A549 (cell line): ENCODE results near the gene CXCL5. TPM values are rescaled to one million over a fixed set of nuclear protein-coding genes. Genes with fewer than 3 reads are reported as not detected.

ENCODE experiments used
- ATAC-seq, 2 experiments: fragments of 200-7000 bp in 1 of 2; fragments of >200 bp in 1 of 2; cut with Nextera tagmentation in 1 of 2; cut with Tn5 transposase in 1 of 2; 3 replicates each; pipeline versions ENCODE4 v1.8.0 to v1.9.1; 2018 to 2020; ENCODE audit warnings: mild to moderate bottlenecking in 1 of 2, moderate library complexity in 1 of 2
- CTCF ChIA-PET: fragments of 300-600 bp; sonication (Branson Sonifier 250); formaldehyde crosslinking; extraction: SDS; loops from one replicate; lab custom pipeline; 2021; ENCODE audit warnings: antibody characterized with exemption, inconsistent platforms; lab: Yijun Ruan, JAX
- POLR2A ChIA-PET: fragments of 350-600 bp; formaldehyde crosslinking; extraction: SDS; loops from one replicate; lab custom pipeline; 2021; ENCODE audit warnings: antibody characterized with exemption, inconsistent platforms; lab: Yijun Ruan, JAX
- DNase-seq, 2 experiments: peaks; one replicate each; pipeline versions ENCODE4 v3.0.0 to v3.0.0-alpha.2; 2011 to 2016; ENCODE audit warnings: low read depth in 1 of 2, low spot score in 1 of 2
- FAIRE-seq: peaks from 2 replicates; lab custom pipeline; 2011; peaks lifted over from hg19 to GRCh38; lab: Jason Lieb, UNC
- H3K27ac ChIP-seq, 2 experiments: fragments of >200 bp; sonication (Bioruptor Twin); formaldehyde crosslinking; 3 replicates each; pipeline ENCODE4 v1.5.1; 2016 to 2017
- H3K4me1 ChIP-seq: fragments of >200 bp; sonication (Bioruptor Twin); formaldehyde crosslinking; 3 replicates; pipeline ENCODE4 v1.6.1; 2016
- H3K4me2 ChIP-seq: fragments of >200 bp; sonication (Bioruptor Twin); formaldehyde crosslinking; 3 replicates; pipeline ENCODE4 v1.6.1; 2016
- H3K4me3 ChIP-seq: fragments of >200 bp; sonication (Bioruptor Twin); formaldehyde crosslinking; 3 replicates; pipeline ENCODE4 v1.5.1; 2016
- H3K9me3 ChIP-seq: fragments of >200 bp; sonication (Bioruptor Twin); formaldehyde crosslinking; 3 replicates; pipeline ENCODE4 v1.6.1; 2016
- ESRRA ChIP-seq: fragments of 150-350 bp; IDR thresholded peaks from 2 replicates; pipeline ENCODE4 v1.6.1; 2014; ENCODE audit warnings: mild to moderate bottlenecking, low read length, borderline replicate concordance
- FOXS1 ChIP-seq: fragments of 250-450 bp; sonication (Bioruptor Pico); IDR thresholded peaks from 2 replicates; pipeline ENCODE4 v1.5.0; 2020; ENCODE audit warnings: mild to moderate bottlenecking, moderate library complexity
- HEYL ChIP-seq: fragments of 250-450 bp; sonication (Bioruptor Pico); IDR thresholded peaks from 2 replicates; pipeline ENCODE4 v1.8.0; 2021; ENCODE audit warnings: mild to moderate bottlenecking, moderate library complexity
- HOXA7 ChIP-seq: fragments of 250-450 bp; sonication (Bioruptor Pico); IDR thresholded peaks from 2 replicates; pipeline ENCODE4 v1.5.0; 2020; ENCODE audit warnings: mild to moderate bottlenecking, moderate library complexity
- HOXB13 ChIP-seq: fragments of 250-450 bp; sonication (Bioruptor Pico); IDR thresholded peaks from 2 replicates; pipeline ENCODE4 v1.5.0; 2020; ENCODE audit warnings: low read depth, mild to moderate bottlenecking, moderate library complexity
- JUNB ChIP-seq: fragments of >200 bp; sonication (Bioruptor Twin); formaldehyde crosslinking; IDR thresholded peaks from 2 replicates; pipeline ENCODE4 v1.6.1; 2016
- MYC ChIP-seq: IDR thresholded peaks from 2 replicates; pipeline ENCODE4 v1.6.1; 2012; ENCODE audit warnings: mild to moderate bottlenecking, inconsistent platforms, low read length, improper control_type of control experiment, borderline replicate concordance
- NR3C1 ChIP-seq: fragments of >200 bp; sonication (Bioruptor Twin); formaldehyde crosslinking; IDR thresholded peaks from 3 replicates; pipeline ENCODE4 v1.6.1; 2017
- POLR2A ChIP-seq: IDR thresholded peaks from 2 replicates; pipeline ENCODE4 v1.6.1; 2012; ENCODE audit warnings: mild to moderate bottlenecking, low read length
- RFX5 ChIP-seq: fragments of 450-650 bp; IDR thresholded peaks from 2 replicates; pipeline ENCODE4 v1.7.1; 2014; ENCODE audit warnings: antibody characterized with exemption, mild to moderate bottlenecking, moderate library complexity
- ZFP36 ChIP-seq: fragments of 450-650 bp; IDR thresholded peaks from 2 replicates; pipeline ENCODE4 v1.6.1; 2014; ENCODE audit warnings: borderline replicate concordance; ENCODE audit not compliant: partially characterized antibody
- WGBS: methylation state at CpG from one replicate; pipeline ENCODE4 v1.1.6; 2017; ENCODE audit errors: missing lambda C conversion rate; 5-methylcytosine and 5-hydroxymethylcytosine counted together
- polyA plus RNA-seq, 4 experiments: library from polyadenylated mRNA; depleted of rRNA in 3 of 4; stranded (reverse); fragments of >200 nt; fragmentation: RNase III in 1 of 4; extraction: RNeasy Plus Mini Kit Qiagen cat#74134 plus additional on column Dnase treatment in 1 of 4; gene quantifications; 2 replicates in 3 of 4; 3 replicates in 1 of 4; pipeline ENCODE4 v1.2.3, GENCODE V29; 2011 to 2017
- TF ChIP-seq, protein P1 (sequence below): fragments of >200 bp; sonication (Bioruptor Twin); formaldehyde crosslinking; IDR thresholded peaks from 3 replicates; pipeline ENCODE4 v1.6.1; 2016
- TF ChIP-seq, protein P2 (sequence below): fragments of 450-650 bp; IDR thresholded peaks from 2 replicates; pipeline ENCODE4 v1.6.1; 2014; ENCODE audit warnings: antibody characterized with exemption
- TF ChIP-seq, protein P3 (sequence below): fragments of 150-350 bp; IDR thresholded peaks from 2 replicates; pipeline ENCODE4 v1.6.1; 2014; ENCODE audit warnings: low read depth, mild to moderate bottlenecking, low read length
- TF ChIP-seq, protein P4 (sequence below): IDR thresholded peaks from 2 replicates; pipeline ENCODE4 v1.6.1; 2012
- TF ChIP-seq, protein P5 (sequence below): fragments of 250-450 bp; sonication (Bioruptor Pico); IDR thresholded peaks from 2 replicates; pipeline ENCODE4 v1.5.0; 2021; ENCODE audit warnings: mild to moderate bottlenecking, moderate library complexity, borderline replicate concordance
- TF ChIP-seq, protein P6 (sequence below): fragments of >200 bp; sonication (Bioruptor Twin); formaldehyde crosslinking; IDR thresholded peaks from 2 replicates; pipeline ENCODE4 v1.6.1; 2016
- TF ChIP-seq, protein P7 (sequence below): fragments of 250-450 bp; sonication (Bioruptor Pico); IDR thresholded peaks from 2 replicates; pipeline ENCODE4 v1.5.0; 2020; ENCODE audit warnings: low read depth, mild to moderate bottlenecking, moderate library complexity

The CXCL5 gene
- polyA plus RNA-seq, 2 of the 4 experiments (the other 2 are of a cell fraction) = 127 to 195 TPM

DNA sequence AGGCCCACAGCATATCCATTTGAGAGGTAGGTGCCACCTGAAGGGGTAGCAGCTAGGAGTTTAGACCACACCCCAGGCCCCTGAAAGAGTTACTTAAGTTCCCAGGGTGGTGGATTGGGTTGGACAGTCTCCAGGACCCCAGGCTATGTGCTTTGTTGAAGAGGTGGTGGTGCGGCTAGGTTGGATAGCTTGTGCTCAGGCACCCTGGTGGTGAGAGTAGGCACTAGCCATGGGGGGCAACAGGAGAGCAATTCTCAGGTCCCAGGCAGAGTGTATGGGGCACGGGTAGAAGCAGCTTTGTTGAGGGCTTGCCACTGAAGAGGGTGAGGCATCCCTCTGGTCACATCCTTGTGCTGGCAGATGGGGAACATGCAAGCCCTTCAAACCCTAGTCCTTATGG, 22.3 kb downstream of the CXCL5 start:
- CTCF ChIA-PET = interaction anchor here (1.1 kb wide), 1 partner anchor 158 kb away, joined by 4 read pairs; no protein-coding TSS in a partner anchor
- 87% methylated on average over 2 of the region's 2 CpGs for WGBS

DNA sequence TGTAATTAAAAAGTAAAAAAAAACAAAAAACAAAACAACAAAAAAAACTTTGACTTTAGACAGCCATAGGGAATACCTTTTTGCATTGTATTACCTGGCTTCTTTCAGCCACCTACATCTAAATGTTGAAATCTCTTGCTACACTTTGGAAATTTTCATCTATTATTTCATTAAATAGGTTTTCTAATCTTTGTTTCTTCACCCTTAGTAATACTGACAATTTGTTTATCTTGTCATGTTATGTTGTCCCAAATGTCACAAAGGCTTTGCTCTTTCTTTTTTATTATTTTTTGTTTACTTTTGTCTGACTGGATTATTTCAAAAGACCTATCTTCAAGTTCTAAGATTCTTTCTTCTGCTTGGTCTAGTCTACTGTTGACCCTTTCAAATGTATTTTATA, 24.1 kb downstream of the CXCL5 start:
- H3K4me1 ChIP-seq = peaks cover 14% of the 10 kb centered on the region
- CTCF ChIA-PET = interaction anchor here (0.9 kb wide), 1 partner anchor 47 kb away, joined by 3 read pairs; no protein-coding TSS in a partner anchor
- TF ChIP-seq HOXB13 (no peak), RFX5 (no peak), FOXS1 (CRISPR knock-in tag) (no peak), HOXA7 (CRISPR knock-in tag) (no peak), JUNB (no peak)
- TF ChIP-seq, protein P1, sequence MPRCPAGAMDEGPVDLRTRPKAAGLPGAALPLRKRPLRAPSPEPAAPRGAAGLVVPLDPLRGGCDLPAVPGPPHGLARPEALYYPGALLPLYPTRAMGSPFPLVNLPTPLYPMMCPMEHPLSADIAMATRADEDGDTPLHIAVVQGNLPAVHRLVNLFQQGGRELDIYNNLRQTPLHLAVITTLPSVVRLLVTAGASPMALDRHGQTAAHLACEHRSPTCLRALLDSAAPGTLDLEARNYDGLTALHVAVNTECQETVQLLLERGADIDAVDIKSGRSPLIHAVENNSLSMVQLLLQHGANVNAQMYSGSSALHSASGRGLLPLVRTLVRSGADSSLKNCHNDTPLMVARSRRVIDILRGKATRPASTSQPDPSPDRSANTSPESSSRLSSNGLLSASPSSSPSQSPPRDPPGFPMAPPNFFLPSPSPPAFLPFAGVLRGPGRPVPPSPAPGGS = no peak
- TF ChIP-seq, protein P2, sequence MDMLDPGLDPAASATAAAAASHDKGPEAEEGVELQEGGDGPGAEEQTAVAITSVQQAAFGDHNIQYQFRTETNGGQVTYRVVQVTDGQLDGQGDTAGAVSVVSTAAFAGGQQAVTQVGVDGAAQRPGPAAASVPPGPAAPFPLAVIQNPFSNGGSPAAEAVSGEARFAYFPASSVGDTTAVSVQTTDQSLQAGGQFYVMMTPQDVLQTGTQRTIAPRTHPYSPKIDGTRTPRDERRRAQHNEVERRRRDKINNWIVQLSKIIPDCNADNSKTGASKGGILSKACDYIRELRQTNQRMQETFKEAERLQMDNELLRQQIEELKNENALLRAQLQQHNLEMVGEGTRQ = no peak
- TF ChIP-seq, protein P3, sequence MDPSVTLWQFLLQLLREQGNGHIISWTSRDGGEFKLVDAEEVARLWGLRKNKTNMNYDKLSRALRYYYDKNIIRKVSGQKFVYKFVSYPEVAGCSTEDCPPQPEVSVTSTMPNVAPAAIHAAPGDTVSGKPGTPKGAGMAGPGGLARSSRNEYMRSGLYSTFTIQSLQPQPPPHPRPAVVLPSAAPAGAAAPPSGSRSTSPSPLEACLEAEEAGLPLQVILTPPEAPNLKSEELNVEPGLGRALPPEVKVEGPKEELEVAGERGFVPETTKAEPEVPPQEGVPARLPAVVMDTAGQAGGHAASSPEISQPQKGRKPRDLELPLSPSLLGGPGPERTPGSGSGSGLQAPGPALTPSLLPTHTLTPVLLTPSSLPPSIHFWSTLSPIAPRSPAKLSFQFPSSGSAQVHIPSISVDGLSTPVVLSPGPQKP = no peak
- TF ChIP-seq, protein P4, sequence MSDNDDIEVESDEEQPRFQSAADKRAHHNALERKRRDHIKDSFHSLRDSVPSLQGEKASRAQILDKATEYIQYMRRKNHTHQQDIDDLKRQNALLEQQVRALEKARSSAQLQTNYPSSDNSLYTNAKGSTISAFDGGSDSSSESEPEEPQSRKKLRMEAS = no peak
- TF ChIP-seq, all 56 proteins: peak for 0
- Histone ChIP-seq H3K27ac (no peak overlapping the region), H3K4me3 (no peak overlapping the region), H3K9me3 (peaks cover 16% of the 10 kb centered on the region; the same call in 2 of the 3 replicates), H3K4me2 (no peak overlapping the region)
- FAIRE-seq = no peak
- POLR2A ChIA-PET = no interaction called here
- no peak for ATAC-seq
- DNase-seq = no peak

More for the DNA sequence above, 22.3 kb downstream of the CXCL5 start:
- DNase-seq = no peak
- no peak for ATAC-seq
- Histone ChIP-seq H3K27ac (no peak overlapping the region), H3K4me1 (peaks cover 18% of the 10 kb centered on the region), H3K9me3 (peaks cover 8% of the 10 kb centered on the region; the same call in 1 of the 3 replicates), H3K4me3 (no peak overlapping the region), H3K4me2 (no peak overlapping the region)
- POLR2A ChIA-PET = no interaction called here
- FAIRE-seq = no peak
- TF ChIP-seq, protein P5, sequence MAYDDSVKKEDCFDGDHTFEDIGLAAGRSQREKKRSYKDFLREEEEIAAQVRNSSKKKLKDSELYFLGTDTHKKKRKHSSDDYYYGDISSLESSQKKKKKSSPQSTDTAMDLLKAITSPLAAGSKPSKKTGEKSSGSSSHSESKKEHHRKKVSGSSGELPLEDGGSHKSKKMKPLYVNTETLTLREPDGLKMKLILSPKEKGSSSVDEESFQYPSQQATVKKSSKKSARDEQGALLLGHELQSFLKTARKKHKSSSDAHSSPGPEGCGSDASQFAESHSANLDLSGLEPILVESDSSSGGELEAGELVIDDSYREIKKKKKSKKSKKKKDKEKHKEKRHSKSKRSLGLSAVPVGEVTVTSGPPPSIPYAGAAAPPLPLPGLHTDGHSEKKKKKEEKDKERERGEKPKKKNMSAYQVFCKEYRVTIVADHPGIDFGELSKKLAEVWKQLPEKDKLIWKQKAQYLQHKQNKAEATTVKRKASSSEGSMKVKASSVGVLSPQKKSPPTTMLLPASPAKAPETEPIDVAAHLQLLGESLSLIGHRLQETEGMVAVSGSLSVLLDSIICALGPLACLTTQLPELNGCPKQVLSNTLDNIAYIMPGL (CRISPR knock-in tag) = no peak
- TF ChIP-seq, protein P2 = no peak
- TF ChIP-seq NR3C1 (no peak), ZFP36 (no peak), ESRRA (no peak), POLR2A (no peak), HEYL (CRISPR knock-in tag) (no peak), MYC (no peak)
- TF ChIP-seq, protein P6, sequence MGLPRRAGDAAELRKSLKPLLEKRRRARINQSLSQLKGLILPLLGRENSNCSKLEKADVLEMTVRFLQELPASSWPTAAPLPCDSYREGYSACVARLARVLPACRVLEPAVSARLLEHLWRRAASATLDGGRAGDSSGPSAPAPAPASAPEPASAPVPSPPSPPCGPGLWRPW = no peak
- TF ChIP-seq, protein P7, sequence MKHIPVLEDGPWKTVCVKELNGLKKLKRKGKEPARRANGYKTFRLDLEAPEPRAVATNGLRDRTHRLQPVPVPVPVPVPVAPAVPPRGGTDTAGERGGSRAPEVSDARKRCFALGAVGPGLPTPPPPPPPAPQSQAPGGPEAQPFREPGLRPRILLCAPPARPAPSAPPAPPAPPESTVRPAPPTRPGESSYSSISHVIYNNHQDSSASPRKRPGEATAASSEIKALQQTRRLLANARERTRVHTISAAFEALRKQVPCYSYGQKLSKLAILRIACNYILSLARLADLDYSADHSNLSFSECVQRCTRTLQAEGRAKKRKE (CRISPR knock-in tag) = no peak
- TF ChIP-seq, all 56 proteins: peak for 0
